NOMO-1 (cell line): ENCODE results near the gene TMEM217.

Experiments used
- DNase-seq, 2 experiments: peaks; one replicate each; lab custom pipeline; 2025; ENCODE audit not compliant: unreplicated experiment in 2 of 2; lab: John Stamatoyannopoulos, UW

TMEM217 gene

GRCh38 chr6:37170273-37171200 lies 87.4 kb downstream of the TMEM217 start:
- peak; percentile 48 to 62 for DNase-seq

GRCh38 chr6:37169496-37170272 lies 88.3 kb downstream of the TMEM217 start, which contains the start of gene PIM1:
Gene PIM1, plus strand, starts transcription at chr6:37170152. Its CDS starts 424 bp downstream, at chr6:37170576.
- DNase-seq, result peak; percentile 83 to 97

- no peak for DNase-seq
Observed at GRCh38 chr6:37168811-37169495, 89.0 kb downstream of the TMEM217 start.

GRCh38 chr6:37168163-37168758 lies 89.7 kb downstream of the TMEM217 start:
- no peak for DNase-seq

DNA sequence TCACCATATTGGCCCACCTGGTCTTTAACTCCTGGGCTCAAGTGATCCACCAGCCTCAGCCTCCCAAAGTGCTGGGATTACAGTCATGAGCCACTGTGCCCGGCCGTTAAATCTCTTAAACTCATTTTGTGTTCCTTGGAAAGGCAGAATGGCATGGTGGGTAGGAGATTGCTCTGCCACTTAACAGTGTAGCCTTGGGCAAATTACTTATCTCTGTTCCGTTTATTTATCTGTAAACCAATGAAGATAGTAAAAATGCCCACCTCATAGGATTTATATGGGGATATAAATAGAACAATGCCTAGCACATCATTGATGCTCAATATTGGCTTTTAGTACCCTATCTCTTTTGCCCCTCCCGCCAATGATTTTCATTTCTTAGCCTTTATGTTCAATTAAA lies 95.2 kb downstream of the TMEM217 start:
- DNase-seq, result no peak
